NT2/D1 (cell line): Measurements from ENCODE around the gene HDDC2.

Source experiments
- DNase-seq: peaks from one replicate; pipeline ENCODE4 v3.0.0-alpha.2; 2011; ENCODE audit warnings: low read depth, low spot score
- H3K27me3 ChIP-seq: 2 replicates; pipeline ENCODE4 v1.6.0; 2011; ENCODE audit warnings: mild to moderate bottlenecking; ENCODE audit not compliant: insufficient read length, insufficient read depth
- H3K36me3 ChIP-seq: 2 replicates; pipeline ENCODE4 v1.6.1; 2011; ENCODE audit warnings: mild to moderate bottlenecking, low read length, mixed read lengths; ENCODE audit not compliant: insufficient read depth, insufficient read length
- H3K4me1 ChIP-seq: 2 replicates; pipeline ENCODE4 v1.5.1; 2011; ENCODE audit not compliant: insufficient read depth, insufficient read length
- H3K4me3 ChIP-seq: 2 replicates; pipeline ENCODE4 v1.5.1; 2011; ENCODE audit warnings: low read depth; ENCODE audit not compliant: insufficient read length
- H3K9ac ChIP-seq: 2 replicates; pipeline ENCODE4 v1.6.0; 2011; ENCODE audit warnings: low read depth; ENCODE audit not compliant: insufficient read length
- H3K9me3 ChIP-seq: 2 replicates; pipeline ENCODE4 v1.5.1; 2011; ENCODE audit warnings: mild to moderate bottlenecking, low read length; ENCODE audit not compliant: insufficient read depth
- SUZ12 ChIP-seq: IDR thresholded peaks from 2 replicates; pipeline ENCODE4 v1.6.1; 2011; ENCODE audit not compliant: insufficient read length, insufficient read depth; ENCODE audit errors: extremely low read depth
- YY1 ChIP-seq: IDR thresholded peaks from 2 replicates; pipeline ENCODE4 v1.6.1; 2011; ENCODE audit not compliant: insufficient read length, insufficient read depth
- ZNF274 ChIP-seq: IDR thresholded peaks from 2 replicates; pipeline ENCODE4 v1.6.1; 2011; ENCODE audit warnings: mild to moderate bottlenecking, low read depth, low read length

Gene HDDC2

DNA sequence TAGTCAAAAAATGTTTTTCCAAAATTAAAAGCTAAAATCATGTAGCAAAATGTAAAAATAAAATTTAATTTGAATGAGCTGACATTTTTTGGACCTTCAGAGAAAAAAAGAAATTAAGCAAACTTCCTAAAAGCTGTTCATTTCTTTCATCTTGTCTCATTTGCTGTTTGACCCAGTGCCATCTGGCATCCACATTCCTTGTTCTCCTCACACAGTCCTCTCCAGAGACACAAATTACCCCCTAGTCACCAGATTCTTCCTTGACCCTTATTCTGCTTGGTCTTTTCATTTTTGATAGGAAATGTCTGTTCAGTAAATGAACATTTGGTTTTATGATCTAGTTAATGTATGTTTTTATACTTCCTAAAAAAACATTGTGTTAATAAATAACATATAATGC lies 55.2 kb downstream of the HDDC2 start:
- H3K9ac ChIP-seq, result no peak overlapping the region
- peaks cover 6% of the 10 kb centered on the region for H3K4me1 ChIP-seq
- DNase-seq, result no peak
- H3K9me3 ChIP-seq, result 0 out of 2 replicates have a peak, but pooled peaks cover 10% of the 10 kb centered on the region
- TF ChIP-seq ZNF274 (no peak), YY1 (no peak), SUZ12 (no peak)
- H3K4me3 ChIP-seq, result no peak overlapping the region
- no peaks in the 10 kb centered on the region for H3K27me3 ChIP-seq
- H3K36me3 ChIP-seq, result no peaks in the 10 kb centered on the region

DNA sequence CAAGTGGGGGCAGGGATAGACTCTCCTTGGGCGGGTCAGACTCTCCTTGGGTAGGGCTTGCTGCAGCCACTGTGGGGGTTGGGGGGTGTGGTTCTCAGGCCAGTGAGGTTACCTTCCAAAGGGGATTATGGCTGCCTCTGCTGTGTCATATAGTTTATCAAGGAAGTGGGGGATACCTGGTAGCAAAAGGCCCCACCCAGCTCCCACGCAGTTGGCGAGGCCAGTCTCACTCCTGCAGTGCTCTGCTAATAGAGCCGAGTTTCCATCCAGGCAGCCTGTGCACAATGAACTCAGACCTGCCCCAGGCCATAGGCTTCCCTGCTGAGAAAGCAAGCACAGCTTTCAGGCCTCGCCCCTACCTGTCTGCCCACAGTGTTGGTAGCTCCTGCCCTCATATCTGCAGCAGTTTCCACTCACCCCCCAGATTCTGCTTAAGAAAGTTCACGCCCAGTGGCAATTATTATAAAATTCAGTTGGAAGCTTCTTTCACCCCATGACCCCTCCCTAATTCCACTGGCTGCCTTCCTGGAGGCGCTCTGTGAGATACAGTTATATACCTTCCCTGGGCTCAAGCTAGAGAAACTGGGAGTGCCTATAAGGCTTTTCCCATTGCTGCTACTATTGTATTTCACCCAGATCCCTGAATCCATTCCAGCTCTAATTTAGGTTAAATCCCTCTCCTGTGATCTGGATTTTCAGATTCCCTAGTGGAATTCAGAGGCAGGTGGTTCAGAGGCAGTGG lies 56.1 kb downstream of the HDDC2 start:
- H3K4me3 ChIP-seq, result no peak overlapping the region
- TF ChIP-seq YY1 (no peak), SUZ12 (no peak), ZNF274 (no peak)
- no peak overlapping the region for H3K9ac ChIP-seq

DNA sequence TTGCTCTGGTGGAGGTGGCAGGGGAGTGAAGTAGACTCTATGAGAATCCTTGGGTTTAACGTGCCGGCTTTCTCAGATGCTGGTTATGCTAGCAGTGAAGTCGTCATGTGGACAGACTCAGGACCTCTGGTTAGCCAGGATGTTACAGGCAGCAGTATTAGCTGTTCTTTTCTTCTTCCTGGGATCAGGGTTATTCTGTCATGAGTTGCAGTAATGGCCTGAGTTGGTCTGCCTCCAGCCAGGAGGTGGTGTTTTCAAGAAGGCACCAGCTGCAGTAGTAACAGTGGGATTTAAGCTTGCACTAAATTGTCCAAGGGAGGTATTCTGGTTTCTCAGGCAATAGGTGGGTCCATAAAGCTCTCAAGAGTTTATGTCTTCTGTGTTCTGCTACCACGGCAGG lies 56.7 kb downstream of the HDDC2 start:
- H3K4me3 ChIP-seq, result no peak overlapping the region
- H3K27me3 ChIP-seq, result no peaks in the 10 kb centered on the region
- H3K4me1 ChIP-seq, result peaks cover 6% of the 10 kb centered on the region
- no peak for DNase-seq
- H3K36me3 ChIP-seq, result no peaks in the 10 kb centered on the region
- H3K9me3 ChIP-seq, result 0 out of 2 replicates have a peak, but pooled peaks cover 10% of the 10 kb centered on the region
- H3K9ac ChIP-seq, result no peak overlapping the region
- no peak for TF ChIP-seq ZNF274
- no peak for TF ChIP-seq SUZ12
- TF ChIP-seq YY1, result no peak

More for the DNA sequence above, 56.1 kb downstream of the HDDC2 start:
- Histone ChIP-seq H3K36me3 (no peaks in the 10 kb centered on the region), H3K9me3 (0 out of 2 replicates have a peak, but pooled peaks cover 10% of the 10 kb centered on the region), H3K27me3 (no peaks in the 10 kb centered on the region), H3K4me1 (peaks cover 6% of the 10 kb centered on the region)
- DNase-seq, result peak; percentile 8

DNA sequence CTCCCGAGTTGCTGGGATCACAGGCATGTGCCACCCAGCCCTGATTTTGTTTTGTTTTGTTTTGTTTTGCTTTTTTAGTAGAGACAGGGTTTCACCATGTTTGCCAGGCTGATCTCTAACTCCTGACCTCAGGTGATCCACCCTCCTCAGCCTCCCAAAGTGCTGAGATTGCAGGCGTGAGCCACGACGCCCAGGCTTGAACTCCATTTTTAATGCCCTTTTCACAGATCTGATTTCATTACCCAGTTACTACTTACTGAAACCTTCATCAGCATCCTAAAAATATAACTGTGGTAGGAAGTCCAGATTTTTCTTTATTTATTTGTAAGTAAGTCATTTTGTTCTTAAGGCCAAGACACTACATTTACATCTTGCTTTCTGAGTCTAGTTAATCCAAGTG lies 64.0 kb downstream of the HDDC2 start:
- no peak for DNase-seq
- 0 out of 2 replicates have a peak, but pooled peaks cover 7% of the 10 kb centered on the region for H3K9me3 ChIP-seq
- H3K36me3 ChIP-seq, result no peaks in the 10 kb centered on the region
- H3K4me3 ChIP-seq, result no peak overlapping the region
- no peaks in the 10 kb centered on the region for H3K27me3 ChIP-seq
- H3K9ac ChIP-seq, result no peak overlapping the region
- H3K4me1 ChIP-seq, result no peaks in the 10 kb centered on the region
- TF ChIP-seq SUZ12 (no peak), ZNF274 (no peak), YY1 (no peak)

DNA sequence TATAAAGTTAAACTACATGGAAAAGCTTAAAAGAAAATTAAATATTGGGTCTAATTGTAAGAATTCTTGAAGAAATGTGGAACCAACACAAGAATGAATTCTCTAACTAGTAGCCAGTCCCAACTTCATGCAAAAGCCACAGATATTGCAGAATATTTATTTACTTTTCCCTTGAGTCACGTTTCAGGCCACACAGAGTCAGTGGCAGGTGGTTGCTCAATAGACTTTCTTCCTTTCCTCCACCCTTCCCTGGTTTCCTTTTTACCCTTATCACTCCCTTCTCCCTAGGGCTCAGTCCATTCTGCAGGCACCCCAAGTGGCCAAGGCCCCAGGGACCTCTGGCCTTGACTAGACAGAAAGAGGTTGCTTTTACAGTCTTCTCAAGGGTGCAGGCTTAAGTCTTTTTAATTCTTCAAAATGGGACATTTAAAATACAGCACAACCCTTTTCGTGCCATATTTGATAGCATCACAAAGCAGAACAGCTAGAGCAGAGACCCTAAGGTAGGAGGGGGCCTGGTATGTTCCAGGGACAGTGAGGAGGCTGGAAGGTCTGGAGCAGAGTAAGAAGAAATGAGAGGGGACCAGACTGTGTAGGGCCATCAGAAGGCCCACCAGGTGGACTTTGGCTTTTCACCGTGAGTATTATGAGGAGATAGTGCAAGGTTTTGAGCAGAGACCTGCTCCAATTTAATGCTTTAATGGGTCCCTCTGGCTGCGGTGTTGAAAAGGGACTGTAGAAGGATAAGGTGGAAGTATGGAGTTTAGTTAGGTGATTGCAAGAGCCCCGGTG lies 65.0 kb downstream of the HDDC2 start:
- no peak for DNase-seq
- Histone ChIP-seq H3K4me3 (no peak overlapping the region), H3K9me3 (no peaks in the 10 kb centered on the region), H3K9ac (no peak overlapping the region), H3K36me3 (no peaks in the 10 kb centered on the region), H3K4me1 (no peaks in the 10 kb centered on the region), H3K27me3 (no peaks in the 10 kb centered on the region)
- no peak for TF ChIP-seq SUZ12
- no peak for TF ChIP-seq ZNF274
- TF ChIP-seq YY1, result no peak

DNA sequence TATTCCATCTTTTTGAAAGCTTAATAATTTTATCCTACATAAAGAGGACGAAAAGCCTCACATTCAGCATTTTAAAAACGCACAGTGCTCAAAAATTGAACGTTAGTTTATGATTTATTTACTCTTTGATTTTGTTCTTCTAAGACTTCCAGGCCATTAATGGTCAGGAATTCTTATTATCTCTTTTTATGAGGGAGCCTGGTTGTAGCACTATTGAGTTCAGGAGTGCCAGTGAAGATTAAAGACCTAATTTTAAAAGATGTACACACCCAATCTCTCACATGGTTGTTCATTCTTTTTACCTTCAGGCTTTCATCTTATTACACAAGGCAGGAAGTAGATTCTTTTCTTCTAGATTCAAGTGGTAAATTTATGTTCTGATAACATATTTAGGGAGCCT lies 68.6 kb downstream of the HDDC2 start:
- Histone ChIP-seq H3K4me3 (no peak overlapping the region), H3K36me3 (no peaks in the 10 kb centered on the region), H3K9ac (no peak overlapping the region), H3K9me3 (no peaks in the 10 kb centered on the region), H3K4me1 (no peaks in the 10 kb centered on the region), H3K27me3 (no peaks in the 10 kb centered on the region)
- no peak for DNase-seq
- TF ChIP-seq SUZ12 (no peak), YY1 (no peak), ZNF274 (no peak)

DNA sequence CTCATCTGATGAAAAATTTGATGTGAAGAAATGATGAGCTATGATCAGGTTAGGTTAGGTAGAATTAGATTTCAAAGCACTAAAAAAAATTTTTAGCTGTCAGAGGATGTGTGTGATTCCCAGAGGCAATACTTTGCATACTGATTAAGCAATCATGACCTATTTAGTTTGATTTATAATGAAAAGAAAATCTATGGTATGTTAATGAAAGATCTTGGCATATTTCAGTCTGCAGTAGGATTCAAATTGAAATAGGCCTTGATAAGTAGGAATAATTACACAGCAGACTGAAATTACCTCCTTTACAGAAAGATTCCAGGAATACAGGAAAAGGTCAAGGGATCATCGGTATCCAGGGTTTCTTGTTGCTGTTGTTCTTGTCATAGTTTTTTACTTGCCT lies 69.3 kb downstream of the HDDC2 start:
- DNase-seq, result no peak
- TF ChIP-seq ZNF274 (no peak), SUZ12 (no peak), YY1 (no peak)
- Histone ChIP-seq H3K4me3 (no peak overlapping the region), H3K9me3 (no peaks in the 10 kb centered on the region), H3K27me3 (no peaks in the 10 kb centered on the region), H3K9ac (no peak overlapping the region), H3K36me3 (no peaks in the 10 kb centered on the region), H3K4me1 (no peaks in the 10 kb centered on the region)
